ENCODE results near the gene ITGAD. TPM values are rescaled to one million over a fixed set of nuclear protein-coding genes. Genes with fewer than 3 reads are reported as not detected.

The ITGAD gene
- total and polyA plus RNA-seq, 2 of the 13 experiments (the other 11 are each of a cell fraction or from before 2014, with no cell fraction given): not detected

DNA sequence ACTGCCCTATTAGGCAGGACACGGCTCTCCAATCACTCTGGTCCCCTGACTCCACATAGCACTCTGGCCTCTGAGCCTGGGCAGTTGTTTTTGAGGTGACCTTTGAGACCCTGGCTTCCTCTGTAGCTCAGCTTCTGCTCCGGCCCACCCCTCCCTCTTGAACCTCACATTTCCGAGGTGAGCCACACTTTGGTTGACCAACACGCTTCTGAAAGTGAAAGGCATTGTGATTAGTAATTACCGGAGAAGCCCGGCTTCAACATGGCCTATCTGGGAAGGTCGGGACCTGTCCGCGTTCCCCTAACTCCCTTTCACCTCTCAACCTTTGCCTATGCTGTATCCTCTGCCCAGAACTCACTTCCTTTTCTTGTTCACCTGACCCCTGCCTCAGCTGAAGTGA lies 48.4 kb upstream of the ITGAD start (continued):
- TF ChIP-seq, protein P1, sequence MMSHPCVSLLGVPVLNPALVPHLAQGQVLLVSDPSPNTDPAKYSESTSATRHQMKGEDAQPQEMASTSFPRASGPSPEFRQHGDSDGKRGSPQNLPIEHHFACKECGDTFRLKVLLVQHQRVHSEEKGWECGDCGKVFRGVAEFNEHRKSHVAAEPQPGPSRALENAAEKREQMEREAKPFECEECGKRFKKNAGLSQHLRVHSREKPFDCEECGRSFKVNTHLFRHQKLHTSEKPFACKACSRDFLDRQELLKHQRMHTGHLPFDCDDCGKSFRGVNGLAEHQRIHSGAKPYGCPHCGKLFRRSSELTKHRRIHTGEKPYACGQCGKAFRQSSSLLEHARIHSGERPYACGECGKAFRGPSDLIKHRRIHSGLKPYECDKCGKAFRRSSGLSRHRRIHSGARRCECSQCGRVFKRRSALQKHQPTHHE (CRISPR knock-in tag; IDR thresholded peaks at IDR 0.05; ENCODE audit: borderline replicate concordance): no peak
- TF ChIP-seq ZNF274 (CRISPR knock-in tag; IDR thresholded peaks at IDR 0.05) (no peak), ZKSCAN8 (CRISPR knock-in tag; IDR thresholded peaks at IDR 0.05; ENCODE audit: borderline replicate concordance) (no peak), ZNF678 (CRISPR knock-in tag; IDR thresholded peaks at IDR 0.05) (no peak), YEATS4 (CRISPR knock-in tag; IDR thresholded peaks at IDR 0.05; ENCODE audit: borderline replicate concordance) (no peak), MTA1 (CRISPR knock-in tag; IDR thresholded peaks at IDR 0.05; ENCODE audit: borderline replicate concordance) (no peak), ZNF337 (CRISPR knock-in tag; IDR thresholded peaks at IDR 0.05; ENCODE audit: borderline replicate concordance, low read depth) (no peak), ZBTB20 (CRISPR knock-in tag; IDR thresholded peaks at IDR 0.05; ENCODE audit: borderline replicate concordance, low read depth) (no peak), ZNF501 (CRISPR knock-in tag; IDR thresholded peaks at IDR 0.05) (peak; percentile 30; the same call in 1 of the 2 replicates), HNF4A (CRISPR knock-in tag; IDR thresholded peaks at IDR 0.05) (peak; percentile 41; the same call in 1 of the 2 replicates)
- TF ChIP-seq, protein P2, sequence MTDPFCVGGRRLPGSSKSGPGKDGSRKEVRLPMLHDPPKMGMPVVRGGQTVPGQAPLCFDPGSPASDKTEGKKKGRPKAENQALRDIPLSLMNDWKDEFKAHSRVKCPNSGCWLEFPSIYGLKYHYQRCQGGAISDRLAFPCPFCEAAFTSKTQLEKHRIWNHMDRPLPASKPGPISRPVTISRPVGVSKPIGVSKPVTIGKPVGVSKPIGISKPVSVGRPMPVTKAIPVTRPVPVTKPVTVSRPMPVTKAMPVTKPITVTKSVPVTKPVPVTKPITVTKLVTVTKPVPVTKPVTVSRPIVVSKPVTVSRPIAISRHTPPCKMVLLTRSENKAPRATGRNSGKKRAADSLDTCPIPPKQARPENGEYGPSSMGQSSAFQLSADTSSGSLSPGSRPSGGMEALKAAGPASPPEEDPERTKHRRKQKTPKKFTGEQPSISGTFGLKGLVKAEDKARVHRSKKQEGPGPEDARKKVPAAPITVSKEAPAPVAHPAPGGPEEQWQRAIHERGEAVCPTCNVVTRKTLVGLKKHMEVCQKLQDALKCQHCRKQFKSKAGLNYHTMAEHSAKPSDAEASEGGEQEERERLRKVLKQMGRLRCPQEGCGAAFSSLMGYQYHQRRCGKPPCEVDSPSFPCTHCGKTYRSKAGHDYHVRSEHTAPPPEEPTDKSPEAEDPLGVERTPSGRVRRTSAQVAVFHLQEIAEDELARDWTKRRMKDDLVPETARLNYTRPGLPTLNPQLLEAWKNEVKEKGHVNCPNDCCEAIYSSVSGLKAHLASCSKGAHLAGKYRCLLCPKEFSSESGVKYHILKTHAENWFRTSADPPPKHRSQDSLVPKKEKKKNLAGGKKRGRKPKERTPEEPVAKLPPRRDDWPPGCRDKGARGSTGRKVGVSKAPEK (CRISPR knock-in tag; IDR thresholded peaks at IDR 0.05; ENCODE audit: borderline replicate concordance): no peak
- TF ChIP-seq, protein P3, sequence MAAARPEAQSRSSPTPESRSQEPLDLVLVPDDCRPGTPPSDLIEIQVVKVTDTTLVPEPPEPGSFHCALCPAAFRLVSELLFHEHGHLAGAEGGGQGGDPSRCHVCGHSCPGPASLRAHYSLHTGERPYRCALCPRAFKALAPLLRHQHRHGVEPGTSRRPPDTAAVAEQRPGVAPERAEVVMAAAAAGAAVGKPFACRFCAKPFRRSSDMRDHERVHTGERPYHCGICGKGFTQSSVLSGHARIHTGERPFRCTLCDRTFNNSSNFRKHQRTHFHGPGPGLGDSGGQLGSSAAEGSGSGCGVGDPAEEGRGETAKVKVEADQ (CRISPR knock-in tag; IDR thresholded peaks at IDR 0.05; ENCODE audit: borderline replicate concordance): 0 out of 2 replicates have a peak, but pooled peaks have one; percentile 29

Measured in HepG2 (cell line).